GM23338 (cell line): ENCODE measurements around the gene ZNF318. TPM values are rescaled to one million over a fixed set of nuclear protein-coding genes. Genes with fewer than 3 reads are reported as not detected.

Experiments used
- ATAC-seq: fragments of 200-7000 bp; cut with Tn5 transposase; 3 replicates; pipeline ENCODE4 v1.9.1; 2020
- DNase-seq: peaks from one replicate; pipeline ENCODE4 v3.0.0-alpha.2; 2015; ENCODE audit warnings: low spot score
- H2AFZ ChIP-seq: fragments of 200-600 bp; sonication (generic); 2 replicates; pipeline ENCODE4 v1.8.0; 2016; ENCODE audit warnings: antibody characterized with exemption, mild to moderate bottlenecking, moderate library complexity
- H3F3A ChIP-seq: fragments of 200-600 bp; sonication (generic); replicated peaks from 2 replicates; pipeline ENCODE4 v1.8.0; 2017; ENCODE audit warnings: antibody characterized with exemption, mixed run types, low read depth
- H3K27ac ChIP-seq: fragments of 200-600 bp; sonication (generic); 2 replicates; pipeline ENCODE4 v1.6.1; 2016; ENCODE audit warnings: low read depth
- H3K27me3 ChIP-seq: fragments of 200-600 bp; sonication (generic); 2 replicates; pipeline ENCODE4 v1.8.0; 2016; ENCODE audit warnings: mild to moderate bottlenecking, mixed run types, moderate library complexity; ENCODE audit not compliant: insufficient read depth
- H3K36me3 ChIP-seq: fragments of 200-600 bp; sonication (generic); 2 replicates; pipeline ENCODE4 v1.8.0; 2016; ENCODE audit warnings: mild to moderate bottlenecking; ENCODE audit not compliant: insufficient read depth
- H3K4me1 ChIP-seq: fragments of 200-600 bp; sonication (generic); 2 replicates; pipeline ENCODE4 v1.8.0; 2016; ENCODE audit warnings: mild to moderate bottlenecking, moderate library complexity; ENCODE audit not compliant: insufficient read depth
- H3K4me2 ChIP-seq: fragments of 200-600 bp; sonication (generic); 2 replicates; pipeline ENCODE4 v1.7.1; 2017; ENCODE audit warnings: mixed run types
- H3K4me3 ChIP-seq: fragments of 200-600 bp; sonication (generic); 2 replicates; pipeline ENCODE4 v1.6.1; 2016; ENCODE audit warnings: mixed run types
- H3K79me2 ChIP-seq: fragments of 200-600 bp; sonication (generic); replicated peaks from 2 replicates; pipeline ENCODE4 v1.8.0; 2017; ENCODE audit warnings: mild to moderate bottlenecking; ENCODE audit not compliant: insufficient read depth
- H3K9me2 ChIP-seq: fragments of 200-600 bp; sonication (generic); 2 replicates; pipeline ENCODE4 v1.8.0; 2017; ENCODE audit not compliant: insufficient read depth
- H4K20me1 ChIP-seq: fragments of 200-600 bp; sonication (generic); replicated peaks from 2 replicates; pipeline ENCODE4 v1.8.0; 2017; ENCODE audit warnings: mild to moderate bottlenecking; ENCODE audit not compliant: insufficient read depth
- H3K27ac Mint-ChIP-seq: 2 replicates; pipeline ENCODE4 v1.8.0; 2020; ENCODE audit warnings: inconsistent platforms, mild to moderate bottlenecking, moderate library complexity, mixed read lengths
- H3K27me3 Mint-ChIP-seq: 3 replicates; pipeline ENCODE4 v1.8.0; 2022; ENCODE audit warnings: low read depth, mild to moderate bottlenecking, moderate library complexity, mixed read lengths, inconsistent platforms; ENCODE audit not compliant: insufficient read depth, poor library complexity
- H3K36me3 Mint-ChIP-seq: 3 replicates; pipeline ENCODE4 v1.8.0; 2021; ENCODE audit warnings: low read depth, mild to moderate bottlenecking, inconsistent platforms, moderate library complexity, mixed read lengths
- H3K4me1 Mint-ChIP-seq: 3 replicates; pipeline ENCODE4 v1.8.0; 2020; ENCODE audit warnings: mild to moderate bottlenecking, inconsistent platforms, mixed read lengths
- H3K4me3 Mint-ChIP-seq: 3 replicates; pipeline ENCODE4 v1.8.0; 2021; ENCODE audit warnings: moderate library complexity, mild to moderate bottlenecking, inconsistent platforms, mixed read lengths
- H3K9me3 Mint-ChIP-seq: 3 replicates; pipeline ENCODE4 v1.8.0; 2020; ENCODE audit warnings: moderate library complexity, mild to moderate bottlenecking, inconsistent platforms, mixed read lengths
- CREB1 ChIP-seq: fragments of 250-450 bp; sonication (Bioruptor Pico); IDR thresholded peaks from 2 replicates; pipeline ENCODE4 v1.5.0; 2020; ENCODE audit warnings: low read depth, mild to moderate bottlenecking, moderate library complexity
- CTCF ChIP-seq, 2 experiments: fragments of 200-600 bp in 1 of 2; sonication (generic) in 1 of 2; conservative IDR thresholded peaks; 2 replicates each; pipeline versions ENCODE4 v1.5.1 to v1.6.1; 2016 to 2017; ENCODE audit warnings: antibody characterized with exemption in 2 of 2, low read depth in 2 of 2, mild to moderate bottlenecking in 2 of 2, moderate library complexity in 1 of 2
- ETS1 ChIP-seq: IDR thresholded peaks from 2 replicates; pipeline ENCODE4 v1.6.1; 2016; ENCODE audit warnings: antibody characterized with exemption
- EZH2 ChIP-seq: fragments of 200-600 bp; sonication (generic); IDR thresholded peaks from one replicate; pipeline ENCODE4 v1.8.0; 2017; ENCODE audit warnings: antibody characterized with exemption, mild to moderate bottlenecking, low read depth; ENCODE audit not compliant: unreplicated experiment
- EZH2phosphoT487 ChIP-seq: fragments of 200-600 bp; sonication (generic); IDR thresholded peaks from one replicate; pipeline ENCODE4 v1.8.1; 2018; ENCODE audit warnings: antibody characterized with exemption; ENCODE audit not compliant: unreplicated experiment
- JUNB ChIP-seq: IDR thresholded peaks from one replicate; pipeline ENCODE4 v1.6.1; 2016; ENCODE audit warnings: antibody characterized with exemption; ENCODE audit not compliant: unreplicated experiment
- NANOG ChIP-seq: IDR thresholded peaks from 2 replicates; pipeline ENCODE4 v1.6.1; 2016; ENCODE audit warnings: antibody characterized with exemption, borderline replicate concordance
- POLR2AphosphoS5 ChIP-seq: IDR thresholded peaks from 2 replicates; pipeline ENCODE4 v1.6.1; 2016; ENCODE audit warnings: antibody characterized with exemption, low read depth
- REST ChIP-seq: IDR thresholded peaks from one replicate; pipeline ENCODE4 v1.6.1; 2018; ENCODE audit warnings: antibody characterized with exemption; ENCODE audit not compliant: unreplicated experiment
- STAT1 ChIP-seq: IDR thresholded peaks from one replicate; pipeline ENCODE4 v1.6.1; 2016; ENCODE audit warnings: antibody characterized with exemption; ENCODE audit not compliant: unreplicated experiment
- ZNF114 ChIP-seq: fragments of 250-450 bp; sonication (Bioruptor Pico); IDR thresholded peaks from 2 replicates; pipeline ENCODE4 v1.5.0; 2020; ENCODE audit warnings: mild to moderate bottlenecking, moderate library complexity
- ZNF331 ChIP-seq: fragments of 250-450 bp; sonication (Bioruptor Pico); IDR thresholded peaks from 2 replicates; pipeline ENCODE4 v1.5.0; 2020; ENCODE audit warnings: low read depth, mild to moderate bottlenecking, moderate library complexity
- ZNF462 ChIP-seq: fragments of 250-450 bp; sonication (Bioruptor Pico); IDR thresholded peaks from 2 replicates; pipeline ENCODE4 v1.5.0; 2020; ENCODE audit warnings: mild to moderate bottlenecking, moderate library complexity
- polyA plus RNA-seq: library from polyadenylated mRNA; unstranded; fragments of >200 nt; fragmentation: Nextera tagmentation; extraction: Ambion mirVana; gene quantifications from 2 replicates; pipeline ENCODE4 v1.2.1, GENCODE V29; 2016
- total RNA-seq: library from RNA; depleted of rRNA; stranded (reverse); fragments of >200 nt; shearing (Covaris generic); gene quantifications from 2 replicates; pipeline ENCODE4 v1.2.3, GENCODE V29; 2014

ZNF318 gene
- total and polyA plus RNA-seq, 2 experiments from 2014 or later: 8.7 to 19.5 TPM

GRCh38 chr6:43295456-43295855 is 74.0 kb downstream of the ZNF318 start:
- Histone ChIP-seq H2AFZ (no peak overlapping the region), H3F3A (no peaks in the 10 kb centered on the region), H3K4me2 (no peak overlapping the region), H3K79me2 (no peaks in the 10 kb centered on the region), H3K4me3 (no peak overlapping the region), H3K36me3 (no peaks in the 10 kb centered on the region), H3K4me1 (no peaks in the 10 kb centered on the region), H4K20me1 (no peaks in the 10 kb centered on the region), H3K9me2 (peaks cover 8% of the 10 kb centered on the region; the same call in 1 of the 2 replicates), H3K27me3 (no peaks in the 10 kb centered on the region), H3K27ac (no peak overlapping the region)
- ATAC-seq: no peak
- H3K36me3 Mint-ChIP-seq: no peaks in the 10 kb centered on the region
- no peaks in the 10 kb centered on the region for H3K9me3 Mint-ChIP-seq
- peaks cover 4% of the 10 kb centered on the region; the same call in 2 of the 3 replicates for H3K4me1 Mint-ChIP-seq
- TF ChIP-seq ETS1 (no peak), ZNF331 (CRISPR knock-in tag) (no peak), ZNF114 (CRISPR knock-in tag) (no peak), JUNB (no peak), ZNF462 (CRISPR knock-in tag) (no peak), POLR2AphosphoS5 (no peak), NANOG (no peak), STAT1 (no peak), CTCF (conservative IDR thresholded peaks at IDR 0.05; ENCODE audit: low read depth in 2 of 2) (no peak), CREB1 (CRISPR knock-in tag) (no peak), EZH2 (no peak), REST (no peak), EZH2phosphoT487 (no peak)
- H3K27me3 Mint-ChIP-seq: peaks cover 2% of the 10 kb centered on the region
- H3K27ac Mint-ChIP-seq: no peak overlapping the region
- H3K4me3 Mint-ChIP-seq: no peak overlapping the region
- no peak for DNase-seq
